DND-41 (cell line): ENCODE data around the gene BRAF.

Experiments used
- ATAC-seq: fragments of 200-7000 bp; cut with Tn5 transposase; 3 replicates; pipeline ENCODE4 v1.9.1; 2021; ENCODE audit warnings: low read depth; ENCODE audit not compliant: insufficient read depth
- DNase-seq: peaks from one replicate; pipeline ENCODE4 v3.0.0-alpha.2; 2020
- H2AFZ ChIP-seq: 2 replicates; pipeline ENCODE4 v1.6.0; 2012; ENCODE audit warnings: low read depth, low read length
- H3K27ac ChIP-seq: 2 replicates; pipeline ENCODE4 v1.5.1; 2012; ENCODE audit warnings: low read length, inconsistent platforms
- H3K27me3 ChIP-seq: fragments of 200-600 bp; sonication (generic); 2 replicates; pipeline ENCODE4 v1.6.0; 2012; ENCODE audit warnings: low read length, mild to moderate bottlenecking, inconsistent platforms; ENCODE audit not compliant: insufficient read depth, poor library complexity
- H3K36me3 ChIP-seq: 2 replicates; pipeline ENCODE4 v1.5.1; 2012; ENCODE audit warnings: low read length, inconsistent platforms; ENCODE audit not compliant: insufficient read depth
- H3K4me1 ChIP-seq: 2 replicates; pipeline ENCODE4 v1.5.1; 2012; ENCODE audit warnings: mild to moderate bottlenecking, low read length; ENCODE audit not compliant: insufficient read depth
- H3K4me2 ChIP-seq: 2 replicates; pipeline ENCODE4 v1.6.0; 2012; ENCODE audit warnings: mild to moderate bottlenecking, moderate library complexity, low read length, inconsistent platforms; ENCODE audit not compliant: insufficient read depth
- H3K4me3 ChIP-seq, 2 experiments: fragments of 200-600 bp in 1 of 2; shearing (Covaris generic) in 1 of 2; 2 replicates each; pipeline ENCODE4 v1.5.1; 2012 to 2016; ENCODE audit warnings: inconsistent platforms in 2 of 2, low read length in 2 of 2, mild to moderate bottlenecking in 2 of 2, low read depth in 1 of 2, moderate library complexity in 1 of 2
- H3K79me2 ChIP-seq: 2 replicates; pipeline ENCODE4 v1.6.0; 2012; ENCODE audit warnings: low read length, inconsistent platforms; ENCODE audit not compliant: insufficient read depth
- H3K9ac ChIP-seq: 2 replicates; pipeline ENCODE4 v1.6.0; 2012; ENCODE audit warnings: low read depth, mild to moderate bottlenecking, inconsistent platforms, low read length, moderate library complexity
- H3K9me3 ChIP-seq: 2 replicates; pipeline ENCODE4 v1.5.1; 2012; ENCODE audit warnings: low read length, moderate library complexity, mild to moderate bottlenecking, inconsistent platforms; ENCODE audit not compliant: insufficient read depth, severe bottlenecking
- H4K20me1 ChIP-seq: 2 replicates; pipeline ENCODE4 v1.6.0; 2012; ENCODE audit warnings: low read length; ENCODE audit not compliant: insufficient read depth
- EZH2 ChIP-seq: IDR thresholded peaks from 3 replicates; pipeline ENCODE4 v1.6.1; 2012; ENCODE audit warnings: borderline replicate concordance, low read depth, mild to moderate bottlenecking, moderate library complexity, low read length, inconsistent platforms; ENCODE audit not compliant: severe bottlenecking
- TF ChIP-seq, protein P1 (sequence below): IDR thresholded peaks from 2 replicates; pipeline ENCODE4 v1.5.1; 2012; ENCODE audit warnings: borderline replicate concordance, low read length, moderate library complexity, mild to moderate bottlenecking; ENCODE audit not compliant: poor library complexity, severe bottlenecking; ENCODE audit errors: extremely low read depth

The BRAF gene

DNA sequence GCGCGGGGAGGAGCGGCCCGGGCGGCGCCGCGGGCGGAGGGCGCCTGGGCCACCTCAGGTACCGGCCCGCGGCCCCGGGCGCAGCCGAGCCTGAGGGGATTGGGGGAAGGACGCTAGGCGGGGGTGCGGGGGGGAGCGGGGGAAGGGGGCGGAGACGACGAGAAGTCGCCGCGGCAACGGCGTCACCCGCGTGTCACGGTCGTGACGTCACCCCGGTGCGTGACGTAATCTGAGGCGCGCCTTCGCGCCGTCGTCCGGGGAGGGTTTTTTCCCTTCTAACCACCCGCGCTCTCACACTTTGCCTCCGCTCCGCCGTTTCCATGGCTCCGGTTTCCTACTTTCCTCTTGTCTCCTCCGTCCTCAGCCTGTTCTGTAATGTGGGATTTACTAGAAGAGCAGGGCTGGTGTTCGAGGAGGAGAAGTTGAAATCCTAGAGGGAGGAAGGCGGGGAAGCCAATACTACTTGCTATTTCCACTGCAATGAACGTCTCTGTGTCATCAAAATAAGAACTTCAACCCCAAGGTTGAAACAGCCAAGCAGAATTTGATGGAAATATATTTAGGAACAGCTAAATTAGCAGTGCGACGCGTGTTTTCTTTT, at the start of gene BRAF:
Gene BRAF, minus strand, starts transcription at position 109 of the 601 bp plus-strand sequence. CDS start 226 bp downstream, outside the sequence.
- H3K4me1 ChIP-seq: peaks cover 26% of the 10 kb centered on the region
- H3K4me3 ChIP-seq: peak within 1 kb of the TSS; percentile 85 to 98
- peaks cover 46% of the 10 kb centered on the region for H3K79me2 ChIP-seq
- H3K36me3 ChIP-seq: no peaks in the 10 kb centered on the region; the same call in 1 of the 2 replicates
- no peaks in the 10 kb centered on the region for H3K27me3 ChIP-seq
- ATAC-seq: peak; percentile 66
- peak; percentile 88 for DNase-seq
- H3K4me2 ChIP-seq: peak within 1 kb of the TSS; percentile 93
- H4K20me1 ChIP-seq: no peaks in the 10 kb centered on the region
- H3K9ac ChIP-seq: peak within 1 kb of the TSS; percentile 93
- H3K27ac ChIP-seq: peak within 1 kb of the TSS; percentile 78
- no peaks in the 10 kb centered on the region for H3K9me3 ChIP-seq
- no peak for TF ChIP-seq EZH2
- TF ChIP-seq, protein P1, sequence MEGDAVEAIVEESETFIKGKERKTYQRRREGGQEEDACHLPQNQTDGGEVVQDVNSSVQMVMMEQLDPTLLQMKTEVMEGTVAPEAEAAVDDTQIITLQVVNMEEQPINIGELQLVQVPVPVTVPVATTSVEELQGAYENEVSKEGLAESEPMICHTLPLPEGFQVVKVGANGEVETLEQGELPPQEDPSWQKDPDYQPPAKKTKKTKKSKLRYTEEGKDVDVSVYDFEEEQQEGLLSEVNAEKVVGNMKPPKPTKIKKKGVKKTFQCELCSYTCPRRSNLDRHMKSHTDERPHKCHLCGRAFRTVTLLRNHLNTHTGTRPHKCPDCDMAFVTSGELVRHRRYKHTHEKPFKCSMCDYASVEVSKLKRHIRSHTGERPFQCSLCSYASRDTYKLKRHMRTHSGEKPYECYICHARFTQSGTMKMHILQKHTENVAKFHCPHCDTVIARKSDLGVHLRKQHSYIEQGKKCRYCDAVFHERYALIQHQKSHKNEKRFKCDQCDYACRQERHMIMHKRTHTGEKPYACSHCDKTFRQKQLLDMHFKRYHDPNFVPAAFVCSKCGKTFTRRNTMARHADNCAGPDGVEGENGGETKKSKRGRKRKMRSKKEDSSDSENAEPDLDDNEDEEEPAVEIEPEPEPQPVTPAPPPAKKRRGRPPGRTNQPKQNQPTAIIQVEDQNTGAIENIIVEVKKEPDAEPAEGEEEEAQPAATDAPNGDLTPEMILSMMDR: no peak
- peak within 1 kb of the TSS; percentile 94 for H2AFZ ChIP-seq

DNA sequence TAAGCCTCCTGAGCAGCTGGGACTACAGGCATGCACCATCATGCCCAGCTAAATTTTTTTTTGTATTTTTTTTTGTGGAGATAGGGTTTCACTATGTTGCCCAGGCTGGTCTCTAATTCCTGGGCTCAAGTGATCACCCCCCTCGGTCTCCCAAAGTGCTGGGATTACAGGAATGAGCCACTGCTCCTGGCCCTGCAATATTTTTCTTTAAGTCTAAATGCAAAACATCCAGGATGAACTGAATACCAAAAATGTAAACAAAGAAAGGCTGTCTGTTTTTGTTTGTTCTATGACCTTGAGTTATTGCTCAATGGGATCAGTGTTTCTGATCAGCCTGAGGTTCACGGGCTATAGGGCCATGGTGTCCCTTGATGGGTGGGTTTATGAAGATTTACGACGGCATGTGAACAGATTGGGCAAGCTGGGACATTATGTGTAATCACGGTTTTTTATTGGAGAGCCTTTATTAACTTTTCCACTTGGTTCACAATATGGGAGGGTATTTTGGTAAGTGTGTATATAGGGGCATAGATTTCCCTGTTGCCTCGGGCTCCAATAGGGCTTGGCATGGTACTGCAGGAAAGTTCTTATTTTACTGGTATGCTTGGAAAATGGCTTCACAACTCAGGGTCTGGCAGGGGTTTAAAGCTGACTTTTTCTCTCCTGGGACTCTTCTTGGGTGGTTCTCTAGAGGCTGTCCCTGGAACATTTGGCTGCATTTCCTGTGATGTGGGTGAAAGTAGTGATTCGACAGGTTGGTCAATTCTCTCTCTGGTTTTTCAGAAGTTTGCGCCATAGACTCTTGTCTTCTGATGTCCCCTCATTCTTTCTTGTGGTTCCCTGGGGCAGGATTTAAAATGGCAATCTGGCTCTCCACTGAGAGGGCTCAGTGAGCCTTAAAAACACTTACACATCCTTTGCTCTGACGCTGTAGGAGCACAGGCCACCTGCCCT, 48.4 kb upstream of the BRAF start:
- H3K27ac ChIP-seq: no peak overlapping the region

DNA sequence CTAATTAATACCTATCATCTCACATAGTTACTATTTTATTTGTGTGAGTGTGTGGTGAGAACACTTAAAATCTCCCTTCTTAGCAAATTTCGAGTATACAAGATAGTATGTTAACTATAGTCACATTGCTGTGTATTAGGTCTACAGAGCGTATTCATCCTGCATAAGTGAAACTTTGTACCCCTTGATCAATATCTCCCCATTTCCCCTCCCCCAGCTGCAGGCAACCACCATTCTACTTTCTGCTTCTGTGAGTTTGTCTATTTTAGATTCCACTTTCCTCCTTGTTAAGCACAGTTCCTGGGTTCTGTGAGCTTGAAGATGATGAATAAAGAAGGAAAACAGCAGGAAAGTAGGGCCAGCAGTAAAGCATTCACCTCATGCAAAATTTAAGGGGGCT, 47.6 kb upstream of the BRAF start:
- no peak overlapping the region for H3K27ac ChIP-seq
- no peaks in the 10 kb centered on the region for H3K9me3 ChIP-seq
- no peak overlapping the region for H3K4me2 ChIP-seq
- no peak overlapping the region for H3K9ac ChIP-seq
- H3K79me2 ChIP-seq: no peaks in the 10 kb centered on the region
- no peak overlapping the region for H3K4me3 ChIP-seq
- no peak overlapping the region for H2AFZ ChIP-seq
- DNase-seq (no peak), ATAC-seq (no peak)
- no peaks in the 10 kb centered on the region for H4K20me1 ChIP-seq
- H3K27me3 ChIP-seq: no peaks in the 10 kb centered on the region
- TF ChIP-seq EZH2: no peak
- TF ChIP-seq, protein P1: no peak
- H3K4me1 ChIP-seq: no peaks in the 10 kb centered on the region
- H3K36me3 ChIP-seq: no peaks in the 10 kb centered on the region

More for the DNA sequence above, 48.4 kb upstream of the BRAF start:
- Histone ChIP-seq H3K9ac (no peak overlapping the region), H3K4me3 (no peak overlapping the region), H3K4me2 (no peak overlapping the region), H3K27me3 (no peaks in the 10 kb centered on the region), H3K36me3 (no peaks in the 10 kb centered on the region), H4K20me1 (no peaks in the 10 kb centered on the region), H3K79me2 (no peaks in the 10 kb centered on the region), H3K4me1 (no peaks in the 10 kb centered on the region), H2AFZ (no peak overlapping the region), H3K9me3 (no peaks in the 10 kb centered on the region)
- ATAC-seq (no peak), DNase-seq (no peak)
- TF ChIP-seq, protein P1: no peak
- TF ChIP-seq EZH2: no peak
